ENCODE measurements around the gene DNMT1.
"Not testable (repeated sequence)": the region's sequence is repeated elsewhere in the genome, so short reads cannot be mapped to it uniquely, and the experiment has no call there.

The DNMT1 gene

GRCh38 chr19:10173527-10173926 lies 21.2 kb downstream of the DNMT1 start:
- no peaks in the 10 kb centered on the region for H3K27me3 ChIP-seq (ENCODE audit: insufficient read depth, low read length)
- no peak overlapping the region for H3K9ac ChIP-seq (ENCODE audit: low read depth, low read length)
- no peak overlapping the region for H3K4me3 ChIP-seq (ENCODE audit: low read length)
- no peaks in the 10 kb centered on the region for H3K9me3 ChIP-seq (ENCODE audit: insufficient read depth, low read depth, low read length)
- H3K27ac ChIP-seq (ENCODE audit: low read length), result no peak overlapping the region
- peaks cover 86% of the 10 kb centered on the region for H3K36me3 ChIP-seq (ENCODE audit: insufficient read depth, low read depth, low read length)
- no peaks in the 10 kb centered on the region for H3K4me1 ChIP-seq (ENCODE audit: insufficient read depth, low read length)

GRCh38 chr19:10168386-10168948 lies 26.3 kb downstream of the DNMT1 start:
- H3K4me3 ChIP-seq (ENCODE audit: low read length), result no peak overlapping the region
- H3K9me3 ChIP-seq (ENCODE audit: insufficient read depth, low read depth, low read length), result no peaks in the 10 kb centered on the region
- no peak overlapping the region for H3K27ac ChIP-seq (ENCODE audit: low read length)
- H3K4me1 ChIP-seq (ENCODE audit: insufficient read depth, low read length), result no peaks in the 10 kb centered on the region
- no peak overlapping the region for H3K9ac ChIP-seq (ENCODE audit: low read depth, low read length)
- no peaks in the 10 kb centered on the region for H3K27me3 ChIP-seq (ENCODE audit: insufficient read depth, low read length)
- peaks cover 92% of the 10 kb centered on the region for H3K36me3 ChIP-seq (ENCODE audit: insufficient read depth, low read depth, low read length)

- H3K9ac ChIP-seq (ENCODE audit: low read depth, low read length), result no peak overlapping the region
- H3K36me3 ChIP-seq (ENCODE audit: insufficient read depth, low read depth, low read length), result peaks cover 92% of the 10 kb centered on the region
- no peak overlapping the region for H3K27ac ChIP-seq (ENCODE audit: low read length)
Measured at GRCh38 chr19:10167459-10167858, 27.3 kb downstream of the DNMT1 start.

GRCh38 chr19:10166501-10166900 lies 28.3 kb downstream of the DNMT1 start:
- H3K36me3 ChIP-seq (ENCODE audit: insufficient read depth, low read depth, low read length), result peaks cover 94% of the 10 kb centered on the region
- H3K27me3 ChIP-seq (ENCODE audit: insufficient read depth, low read length); H3K9ac ChIP-seq (ENCODE audit: low read depth, low read length); H3K4me3 ChIP-seq (ENCODE audit: low read length); H3K27ac ChIP-seq (ENCODE audit: low read length); H3K9me3 ChIP-seq (ENCODE audit: insufficient read depth, low read depth, low read length); H3K4me1 ChIP-seq (ENCODE audit: insufficient read depth, low read length): not testable (repeated sequence)

More at GRCh38 chr19:10167459-10167858, 27.3 kb downstream of the DNMT1 start:
- no peak overlapping the region for H3K4me3 ChIP-seq (ENCODE audit: low read length)
- H3K9me3 ChIP-seq (ENCODE audit: insufficient read depth, low read depth, low read length), result no peaks in the 10 kb centered on the region
- H3K4me1 ChIP-seq (ENCODE audit: insufficient read depth, low read length), result no peaks in the 10 kb centered on the region
- no peaks in the 10 kb centered on the region for H3K27me3 ChIP-seq (ENCODE audit: insufficient read depth, low read length)

- Histone ChIP-seq H3K9ac (ENCODE audit: low read depth, low read length) (no peak overlapping the region), H3K27me3 (ENCODE audit: insufficient read depth, low read length) (no peaks in the 10 kb centered on the region), H3K4me1 (ENCODE audit: insufficient read depth, low read length) (no peaks in the 10 kb centered on the region), H3K4me3 (ENCODE audit: low read length) (no peak overlapping the region), H3K9me3 (ENCODE audit: insufficient read depth, low read depth, low read length) (no peaks in the 10 kb centered on the region), H3K36me3 (ENCODE audit: insufficient read depth, low read depth, low read length) (peaks cover 95% of the 10 kb centered on the region), H3K27ac (ENCODE audit: low read length) (no peak overlapping the region)
Measured at GRCh38 chr19:10166046-10166445, 28.7 kb downstream of the DNMT1 start.

- Histone ChIP-seq H3K27me3 (ENCODE audit: insufficient read depth, low read length) (no peaks in the 10 kb centered on the region), H3K9me3 (ENCODE audit: insufficient read depth, low read depth, low read length) (no peaks in the 10 kb centered on the region), H3K4me1 (ENCODE audit: insufficient read depth, low read length) (no peaks in the 10 kb centered on the region), H3K9ac (ENCODE audit: low read depth, low read length) (no peak overlapping the region), H3K27ac (ENCODE audit: low read length) (no peak overlapping the region), H3K36me3 (ENCODE audit: insufficient read depth, low read depth, low read length) (peaks cover 97% of the 10 kb centered on the region), H3K4me3 (ENCODE audit: low read length) (no peak overlapping the region)
Measured at GRCh38 chr19:10163536-10163935, 31.2 kb downstream of the DNMT1 start.

GRCh38 chr19:10159610-10160009 lies 35.1 kb downstream of the DNMT1 start:
- peaks cover 98% of the 10 kb centered on the region for H3K36me3 ChIP-seq (ENCODE audit: insufficient read depth, low read depth, low read length)
- H3K4me1 ChIP-seq (ENCODE audit: insufficient read depth, low read length), result no peaks in the 10 kb centered on the region
- H3K4me3 ChIP-seq (ENCODE audit: low read length), result no peak overlapping the region
- no peak overlapping the region for H3K27ac ChIP-seq (ENCODE audit: low read length)
- H3K9ac ChIP-seq (ENCODE audit: low read depth, low read length), result no peak overlapping the region
- no peaks in the 10 kb centered on the region for H3K9me3 ChIP-seq (ENCODE audit: insufficient read depth, low read depth, low read length)
- no peaks in the 10 kb centered on the region for H3K27me3 ChIP-seq (ENCODE audit: insufficient read depth, low read length)

- H3K27me3 ChIP-seq (ENCODE audit: insufficient read depth, low read length), result no peaks in the 10 kb centered on the region
- no peaks in the 10 kb centered on the region for H3K9me3 ChIP-seq (ENCODE audit: insufficient read depth, low read depth, low read length)
- no peak overlapping the region for H3K27ac ChIP-seq (ENCODE audit: low read length)
- no peaks in the 10 kb centered on the region for H3K4me1 ChIP-seq (ENCODE audit: insufficient read depth, low read length)
- H3K4me3 ChIP-seq (ENCODE audit: low read length), result no peak overlapping the region
- peaks cover 98% of the 10 kb centered on the region for H3K36me3 ChIP-seq (ENCODE audit: insufficient read depth, low read depth, low read length)
- H3K9ac ChIP-seq (ENCODE audit: low read depth, low read length), result no peak overlapping the region
Measured at GRCh38 chr19:10158485-10158884, 36.3 kb downstream of the DNMT1 start.

GRCh38 chr19:10158071-10158470 lies 36.7 kb downstream of the DNMT1 start:
- H3K36me3 ChIP-seq (ENCODE audit: insufficient read depth, low read depth, low read length), result peaks cover 97% of the 10 kb centered on the region
- no peak overlapping the region for H3K27ac ChIP-seq (ENCODE audit: low read length)

GRCh38 chr19:10155839-10156238 lies 38.9 kb downstream of the DNMT1 start:
- Histone ChIP-seq H3K4me1 (ENCODE audit: insufficient read depth, low read length) (no peaks in the 10 kb centered on the region), H3K4me3 (ENCODE audit: low read length) (no peak overlapping the region), H3K36me3 (ENCODE audit: insufficient read depth, low read depth, low read length) (peaks cover 98% of the 10 kb centered on the region), H3K27me3 (ENCODE audit: insufficient read depth, low read length) (no peaks in the 10 kb centered on the region), H3K9me3 (ENCODE audit: insufficient read depth, low read depth, low read length) (no peaks in the 10 kb centered on the region), H3K9ac (ENCODE audit: low read depth, low read length) (no peak overlapping the region), H3K27ac (ENCODE audit: low read length) (no peak overlapping the region)

More at GRCh38 chr19:10158071-10158470, 36.7 kb downstream of the DNMT1 start:
- Histone ChIP-seq H3K9ac (ENCODE audit: low read depth, low read length) (no peak overlapping the region), H3K4me1 (ENCODE audit: insufficient read depth, low read length) (no peaks in the 10 kb centered on the region), H3K9me3 (ENCODE audit: insufficient read depth, low read depth, low read length) (no peaks in the 10 kb centered on the region), H3K4me3 (ENCODE audit: low read length) (no peak overlapping the region), H3K27me3 (ENCODE audit: insufficient read depth, low read length) (no peaks in the 10 kb centered on the region)

- H3K27me3 ChIP-seq (ENCODE audit: insufficient read depth, low read length), result no peaks in the 10 kb centered on the region
- no peak overlapping the region for H3K27ac ChIP-seq (ENCODE audit: low read length)
- H3K4me1 ChIP-seq (ENCODE audit: insufficient read depth, low read length), result no peaks in the 10 kb centered on the region
- H3K4me3 ChIP-seq (ENCODE audit: low read length), result no peak overlapping the region
- peaks cover 94% of the 10 kb centered on the region for H3K36me3 ChIP-seq (ENCODE audit: insufficient read depth, low read depth, low read length)
- no peak overlapping the region for H3K9ac ChIP-seq (ENCODE audit: low read depth, low read length)
- H3K9me3 ChIP-seq (ENCODE audit: insufficient read depth, low read depth, low read length), result no peaks in the 10 kb centered on the region
Measured at GRCh38 chr19:10152100-10152499, 42.7 kb downstream of the DNMT1 start.

GRCh38 chr19:10151521-10151920 lies 43.2 kb downstream of the DNMT1 start:
- Histone ChIP-seq H3K36me3 (ENCODE audit: insufficient read depth, low read depth, low read length) (peaks cover 94% of the 10 kb centered on the region), H3K9me3 (ENCODE audit: insufficient read depth, low read depth, low read length) (no peaks in the 10 kb centered on the region), H3K27ac (ENCODE audit: low read length) (no peak overlapping the region), H3K27me3 (ENCODE audit: insufficient read depth, low read length) (no peaks in the 10 kb centered on the region), H3K4me3 (ENCODE audit: low read length) (no peak overlapping the region), H3K9ac (ENCODE audit: low read depth, low read length) (no peak overlapping the region), H3K4me1 (ENCODE audit: insufficient read depth, low read length) (no peaks in the 10 kb centered on the region)

Data from iPS-20b (cell line).